Measurements from ENCODE around the gene PDZRN4. TPM values are rescaled to one million over a fixed set of nuclear protein-coding genes. Genes with fewer than 3 reads are reported as not detected.
"Not testable (repeated sequence)": the region's sequence is repeated elsewhere in the genome, so short reads cannot be mapped to it uniquely, and the experiment has no call there.

PDZRN4 gene
- total RNA-seq, 1 experiment from 2014 or later: not detected

DNA sequence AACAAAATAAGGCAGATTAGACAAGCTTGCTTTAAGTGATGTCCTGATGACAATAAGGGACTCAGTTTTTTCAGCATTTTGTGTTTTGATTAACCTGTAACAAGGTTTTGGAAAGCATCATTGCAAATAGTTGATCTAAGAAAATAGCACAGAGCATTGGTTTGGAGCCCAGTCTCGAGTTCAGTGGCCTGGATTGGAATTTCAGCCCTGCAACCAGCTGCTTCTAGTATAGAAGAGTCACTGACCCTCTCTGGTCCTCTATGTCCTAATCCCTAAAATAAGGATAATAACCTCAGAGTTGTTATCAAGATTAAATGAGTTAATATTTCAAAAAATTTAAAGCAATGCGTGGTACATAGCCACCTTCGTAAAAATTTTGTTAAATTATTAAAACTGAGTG is 25.5 kb downstream of the PDZRN4 start:
- no peak for DNase-seq (ENCODE audit: low spot score)

DNA sequence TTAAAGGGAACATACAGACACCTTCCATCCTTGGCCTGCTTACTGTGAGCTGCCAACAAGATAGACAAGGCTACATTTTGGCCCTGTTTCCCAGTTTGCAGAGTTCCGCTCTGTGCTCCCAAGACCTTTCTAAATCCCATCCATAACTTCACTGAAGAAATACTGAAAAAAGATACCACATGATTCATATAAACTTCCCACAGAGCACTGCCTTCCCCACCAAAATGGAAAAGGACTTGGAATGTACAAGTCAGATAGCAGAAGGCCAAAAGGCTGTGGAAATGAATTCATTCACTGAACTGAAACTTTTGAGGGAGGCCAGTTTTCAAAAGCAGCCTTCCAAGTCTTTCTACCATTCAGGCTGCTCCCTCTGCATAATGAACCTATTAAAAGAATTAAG is 29.6 kb downstream of the PDZRN4 start:
- no peak for DNase-seq (ENCODE audit: low spot score)

DNA sequence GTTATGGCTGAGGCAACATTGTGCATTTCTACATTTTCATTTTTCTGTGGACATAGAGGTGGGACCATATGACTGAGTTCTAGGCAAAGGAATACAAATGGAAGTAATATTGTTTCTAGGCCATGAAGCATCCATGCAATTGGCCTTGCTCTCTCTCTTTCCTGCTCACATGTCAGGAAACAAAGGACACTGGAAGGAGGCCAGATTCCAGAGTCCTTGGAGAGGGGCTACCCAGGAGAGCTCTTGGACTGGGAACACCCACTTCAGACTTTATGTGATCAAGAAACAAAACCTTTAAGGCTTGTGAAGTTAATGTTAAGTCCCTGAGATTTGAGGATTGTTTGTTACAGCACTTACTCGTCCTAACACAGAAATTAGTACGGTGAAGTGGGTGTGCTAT is 32.8 kb downstream of the PDZRN4 start:
- no peak for DNase-seq (ENCODE audit: low spot score)

DNA sequence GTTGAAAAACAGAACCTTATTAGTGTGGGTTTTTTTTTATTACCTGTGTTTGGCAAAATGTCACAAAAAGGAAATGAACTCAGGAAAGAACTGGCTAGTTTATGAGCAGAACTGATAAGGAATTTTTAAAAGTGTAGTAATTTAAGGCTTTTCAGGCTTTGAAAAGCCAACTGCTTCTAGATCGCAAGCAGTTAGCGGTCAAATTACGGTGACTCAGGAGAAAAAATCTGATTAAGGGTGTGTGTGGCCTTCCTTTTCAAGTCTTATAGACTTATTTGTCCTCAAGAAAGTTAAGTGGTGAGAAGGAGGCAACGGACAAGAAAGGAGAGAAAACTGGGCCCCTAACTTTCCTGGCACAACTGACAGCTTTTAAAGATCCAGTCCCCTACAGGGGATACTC is 33.4 kb downstream of the PDZRN4 start:
- peak; percentile 69 for DNase-seq (ENCODE audit: low spot score)

DNA sequence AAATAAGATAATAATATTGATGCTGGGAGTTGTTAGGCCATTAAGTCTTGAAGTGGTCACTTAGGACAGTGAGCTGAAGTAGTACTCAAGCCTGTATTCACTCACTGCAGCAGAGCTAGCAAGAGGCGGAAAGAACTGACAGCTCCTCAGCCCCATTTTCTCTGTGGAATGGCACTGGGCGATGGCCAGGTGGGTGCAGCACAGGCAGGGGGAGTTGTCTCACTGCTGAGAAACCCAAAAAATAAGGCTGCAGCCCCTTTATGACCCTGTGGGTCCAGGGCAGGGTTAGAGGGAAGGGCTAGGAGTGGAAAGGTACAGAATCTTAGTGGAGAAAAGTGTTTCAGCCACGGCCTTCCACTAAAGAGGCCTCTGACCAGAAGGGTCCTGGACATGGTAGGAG is 35.5 kb downstream of the PDZRN4 start:
- no peak for DNase-seq (ENCODE audit: low spot score)

DNA sequence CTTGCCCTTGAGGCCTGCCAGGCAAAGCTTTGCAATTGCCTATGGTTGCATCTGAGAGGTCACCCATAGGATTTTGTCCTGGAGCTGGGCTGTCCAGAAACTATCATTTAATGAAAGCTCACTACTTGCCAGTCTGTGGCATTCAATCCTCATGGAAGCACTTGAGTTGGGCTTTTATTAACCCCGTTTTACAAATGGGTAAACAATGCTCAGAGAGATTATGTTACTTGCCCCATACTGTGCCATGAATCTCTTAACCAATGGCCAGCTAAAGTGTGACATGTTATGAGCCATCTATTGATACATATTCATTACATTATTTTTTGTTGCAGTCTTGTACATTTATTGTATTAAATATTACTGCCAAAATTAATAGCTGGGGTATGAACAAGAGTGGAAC is 35.9 kb downstream of the PDZRN4 start:
- DNase-seq (ENCODE audit: low spot score): no peak

DNA sequence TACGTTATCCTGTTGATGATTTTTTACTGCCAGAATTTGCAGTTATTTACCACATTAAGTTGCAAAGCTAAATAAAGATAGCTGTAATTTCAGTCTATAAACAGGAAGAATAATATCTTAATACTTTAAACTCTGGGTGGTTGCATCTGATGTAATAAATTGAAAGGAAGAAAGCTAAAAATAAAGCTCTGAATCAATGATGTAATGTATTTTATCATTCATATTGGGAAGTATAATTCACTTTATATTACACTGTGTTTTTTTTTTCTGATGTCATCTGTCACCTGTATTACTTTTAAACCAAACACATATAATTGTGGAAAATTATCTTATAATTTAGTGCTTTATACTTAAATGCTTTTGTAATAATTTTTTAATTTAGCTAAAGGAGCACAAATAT is 37.1 kb downstream of the PDZRN4 start:
- no peak for DNase-seq (ENCODE audit: low spot score)

DNA sequence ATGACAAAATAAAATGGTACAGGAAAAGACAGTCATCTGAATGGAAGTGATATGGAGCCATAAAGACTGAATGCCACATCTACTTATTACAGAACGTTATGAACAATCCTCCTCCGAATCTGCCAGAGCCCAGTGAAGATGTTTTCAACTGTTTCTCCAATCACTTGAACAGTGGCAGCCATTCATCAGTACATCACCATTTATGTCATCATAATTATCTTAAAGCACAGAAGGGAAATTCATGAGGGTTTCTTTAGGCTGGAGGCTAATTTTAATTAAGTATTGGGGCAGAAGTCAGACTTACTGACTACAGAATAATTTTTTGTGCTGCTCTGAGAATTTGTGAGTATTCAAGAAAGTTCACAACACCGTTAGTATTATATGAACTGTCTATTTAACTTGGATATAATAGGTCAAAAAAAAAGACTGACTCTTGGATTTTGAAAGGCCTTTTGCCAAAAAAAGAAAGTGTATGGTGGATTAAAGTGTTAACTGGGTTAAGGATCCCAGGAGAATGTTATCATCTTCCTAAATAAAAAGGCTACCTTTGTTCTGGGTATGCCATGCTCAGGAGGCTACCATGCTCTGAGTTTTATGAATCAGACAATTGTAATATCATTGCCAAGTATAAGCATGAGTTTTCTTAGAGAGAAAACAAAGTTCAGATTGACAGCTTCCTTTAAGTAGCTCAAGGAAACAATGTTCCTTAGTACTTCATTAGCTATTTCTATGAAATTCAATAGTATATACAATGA is 40.1 kb downstream of the PDZRN4 start:
- no peak for DNase-seq (ENCODE audit: low spot score)

DNA sequence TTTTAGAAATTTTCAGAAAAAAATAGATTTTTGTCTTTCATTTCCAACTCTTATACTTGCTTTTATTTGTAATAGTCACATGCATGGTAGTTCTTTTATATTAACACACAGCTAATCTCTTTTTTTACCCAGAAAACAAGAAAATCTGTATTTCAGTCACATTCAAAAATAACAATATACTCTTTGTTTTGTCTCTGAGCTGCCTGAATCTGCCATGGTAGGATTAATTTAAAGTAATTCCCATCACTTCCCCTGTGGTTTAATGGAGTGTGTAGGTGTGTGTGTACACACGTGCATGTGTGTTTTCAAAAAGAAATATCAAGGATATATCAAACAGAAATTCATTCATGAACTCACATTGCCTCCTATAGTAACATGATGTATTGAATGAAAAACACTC is 42.6 kb downstream of the PDZRN4 start:
- DNase-seq (ENCODE audit: low spot score): no peak

DNA sequence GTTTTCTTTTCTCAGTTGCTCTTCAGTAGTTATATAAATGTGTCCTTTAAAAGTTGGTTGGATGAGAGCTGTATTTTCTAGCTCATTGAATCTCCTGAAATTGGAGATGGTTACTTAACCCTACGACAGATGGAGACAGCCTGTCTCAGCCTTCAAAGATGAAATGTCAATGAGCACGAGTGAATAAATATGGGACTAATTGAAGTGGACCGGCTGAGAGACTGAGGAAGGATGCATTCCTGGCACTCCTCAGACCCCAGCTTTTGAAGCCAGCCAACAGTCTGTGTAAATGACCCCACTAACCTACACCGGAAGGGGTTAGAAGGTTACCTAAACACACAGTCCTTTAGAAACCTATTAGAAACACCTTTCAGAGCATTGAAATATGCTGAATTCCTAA is 46.6 kb downstream of the PDZRN4 start:
- no peak for DNase-seq (ENCODE audit: low spot score)

DNA sequence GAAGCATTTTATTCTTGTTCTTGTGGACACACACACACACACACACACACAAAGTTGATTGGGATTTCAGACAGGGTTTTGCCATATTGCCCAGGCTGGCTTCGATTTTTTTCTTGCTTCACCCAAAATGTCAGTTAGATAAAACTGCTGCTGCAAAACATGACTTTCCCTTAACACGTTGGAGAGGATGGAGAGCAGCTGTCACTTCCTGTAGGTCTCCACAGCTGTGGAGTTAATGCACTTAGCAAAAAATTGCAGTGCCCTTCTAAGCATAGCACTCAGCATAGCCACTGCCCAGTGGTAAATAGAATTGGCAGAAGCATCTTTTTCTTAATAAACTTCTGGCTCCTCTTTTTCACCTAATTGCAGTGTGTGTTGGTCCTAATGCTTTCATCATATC is 54.5 kb downstream of the PDZRN4 start:
- DNase-seq (ENCODE audit: low spot score): no peak

DNA sequence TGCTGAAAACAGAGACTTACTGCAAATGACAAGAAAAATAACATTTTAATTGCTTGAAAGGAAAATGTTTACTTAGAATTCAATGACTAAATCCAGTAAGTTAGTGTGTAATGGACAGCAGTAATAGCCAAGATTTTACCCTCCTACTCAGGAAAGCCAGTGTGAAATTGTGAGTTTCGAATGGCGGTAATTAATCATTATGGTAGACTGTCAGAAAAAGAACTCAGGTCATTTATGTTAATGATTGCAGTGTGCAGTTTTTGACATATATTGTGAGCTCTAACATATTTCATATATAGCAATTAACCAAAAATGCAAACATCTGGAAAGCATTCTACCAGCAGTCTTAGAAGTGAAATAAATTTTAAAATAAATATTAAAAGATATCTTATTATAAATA is 60.3 kb downstream of the PDZRN4 start:
- no peak for DNase-seq (ENCODE audit: low spot score)

DNA sequence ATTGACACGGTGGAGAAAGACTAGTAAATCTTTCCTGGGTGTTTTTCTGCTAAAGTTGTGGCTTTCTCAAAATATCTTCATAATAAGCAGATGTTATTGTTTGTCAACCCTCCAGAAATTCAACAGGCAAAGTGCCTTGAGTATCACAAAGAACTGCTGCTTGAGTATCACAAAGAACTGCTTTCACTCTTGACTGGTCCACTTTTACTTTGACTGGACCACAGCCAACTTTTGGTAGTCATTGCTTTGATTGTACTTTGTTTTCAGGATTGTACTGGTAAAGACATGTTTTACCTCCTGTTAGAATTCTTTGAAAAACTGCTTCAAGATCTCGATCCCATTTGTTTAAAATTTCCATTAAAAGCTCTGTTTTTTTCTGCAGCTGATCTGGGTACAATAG is 62.6 kb downstream of the PDZRN4 start:
- DNase-seq (ENCODE audit: low spot score): peak; percentile 1

DNA sequence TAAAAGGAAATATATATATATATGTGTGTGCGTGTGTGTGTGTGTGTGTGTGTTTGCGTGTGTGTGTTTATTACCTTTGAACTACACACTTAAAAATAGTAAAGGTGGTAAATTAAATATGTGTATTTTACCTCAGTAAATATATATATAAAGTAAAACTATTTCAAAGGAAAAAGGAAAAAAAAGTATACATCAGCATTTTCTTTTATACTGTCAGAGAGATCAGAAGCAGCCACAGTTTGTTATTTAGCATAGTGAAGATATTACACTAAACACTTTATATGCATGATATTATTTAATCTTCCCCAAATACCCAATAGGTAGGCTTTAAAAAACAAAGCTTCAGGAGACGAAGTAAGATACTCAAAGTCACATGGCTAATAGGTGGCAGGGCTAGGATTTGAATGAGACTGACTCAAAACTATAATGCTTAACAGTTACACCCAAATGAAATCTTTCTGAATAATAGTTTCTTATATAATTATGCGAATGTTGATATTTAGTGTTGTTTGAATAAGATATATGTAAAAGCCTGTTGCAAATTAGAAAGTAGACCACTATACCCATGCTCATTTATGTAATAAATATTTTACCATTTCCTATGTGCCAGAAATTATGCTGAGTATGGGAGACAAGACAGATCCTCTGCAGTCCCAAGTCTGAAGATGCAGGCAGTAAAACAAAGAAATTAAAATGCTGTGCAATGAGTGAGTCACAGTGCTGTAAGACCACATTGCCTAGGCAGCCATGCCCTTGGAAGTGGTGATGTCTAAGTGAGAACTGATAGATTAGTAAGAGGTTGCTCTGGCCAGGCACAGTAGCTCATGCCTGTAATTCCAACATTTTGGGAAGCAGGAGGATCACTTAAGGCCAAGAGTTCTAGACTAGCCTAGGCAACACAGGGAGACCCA is 66.1 kb downstream of the PDZRN4 start:
- DNase-seq (ENCODE audit: low spot score): peak; percentile 14

DNA sequence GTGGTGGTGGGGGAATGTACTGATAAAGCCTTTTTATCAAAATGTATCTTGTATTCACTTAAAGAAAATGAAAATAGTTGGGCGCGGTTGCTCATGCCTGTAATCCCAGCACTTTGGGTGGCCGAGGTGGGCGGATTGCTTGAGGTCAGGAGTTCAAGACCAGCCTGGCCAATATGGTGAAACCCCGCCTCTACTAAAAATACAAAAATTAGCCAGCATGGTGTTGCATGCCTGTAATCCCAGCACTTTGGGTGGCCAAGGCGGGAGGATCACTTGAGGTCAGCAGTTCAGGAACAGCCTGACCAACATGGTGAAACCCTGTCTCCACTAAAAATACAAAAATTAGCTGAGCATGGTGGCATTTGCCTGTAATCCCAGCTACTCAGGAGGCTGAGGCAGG is 75.1 kb downstream of the PDZRN4 start:
- DNase-seq (ENCODE audit: low spot score): not testable (repeated sequence)

DNA sequence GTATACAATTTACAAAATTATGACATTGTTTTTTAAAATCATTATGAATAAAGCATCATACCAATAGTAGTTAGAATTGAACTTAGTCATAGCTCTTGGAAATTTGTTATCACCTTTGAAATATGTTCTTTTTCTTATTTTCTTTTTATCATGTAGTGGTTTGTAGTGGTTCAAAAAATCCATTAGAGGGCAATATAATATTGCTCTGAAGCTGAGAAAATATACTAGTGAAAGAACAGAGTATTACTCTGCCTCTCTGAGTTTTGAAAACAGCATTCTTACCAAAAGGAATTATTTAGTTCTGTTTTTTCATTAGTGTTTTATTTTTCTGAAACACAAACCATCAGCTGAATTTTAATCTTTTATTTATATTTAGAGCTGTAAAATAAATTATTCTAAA is 76.2 kb downstream of the PDZRN4 start:
- no peak for DNase-seq (ENCODE audit: low spot score)

DNA sequence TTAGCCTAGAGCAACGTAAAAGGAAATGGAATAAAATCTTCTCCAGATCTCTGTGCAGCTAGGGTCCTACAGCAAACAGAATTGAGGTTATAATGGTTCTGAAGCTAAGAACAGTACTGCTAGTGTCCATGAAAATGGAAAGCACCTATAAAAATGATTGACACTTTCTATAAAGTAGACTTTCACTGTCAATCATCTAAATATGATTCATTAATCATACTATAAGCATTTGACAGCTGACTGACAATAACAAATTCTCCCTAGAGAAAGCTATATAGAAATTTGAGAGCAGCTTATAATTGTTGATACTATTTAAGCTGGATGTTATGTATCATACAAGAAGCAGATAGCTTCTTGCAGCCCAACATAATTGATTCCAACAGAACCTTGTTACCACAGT is 80.9 kb downstream of the PDZRN4 start:
- DNase-seq (ENCODE audit: low spot score): no peak

DNA sequence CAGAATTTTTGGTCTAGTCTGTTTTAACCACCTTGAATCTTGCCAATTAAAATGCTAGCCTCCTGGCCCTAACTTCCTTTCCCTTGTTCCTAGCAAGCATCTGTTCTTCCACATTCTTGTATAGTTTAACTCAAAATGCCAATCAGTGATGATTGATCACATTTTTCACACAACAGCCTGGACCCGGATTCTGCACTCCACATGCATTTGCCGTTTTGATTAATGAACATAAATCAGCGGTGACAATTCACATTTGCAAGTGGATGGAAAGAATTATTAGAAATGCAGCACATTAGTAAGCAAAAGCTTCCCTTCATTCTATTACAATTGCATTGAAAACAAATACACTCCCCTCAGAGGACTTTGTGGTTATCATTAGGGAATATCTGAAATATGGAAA is 83.4 kb downstream of the PDZRN4 start:
- DNase-seq (ENCODE audit: low spot score): no peak

DNA sequence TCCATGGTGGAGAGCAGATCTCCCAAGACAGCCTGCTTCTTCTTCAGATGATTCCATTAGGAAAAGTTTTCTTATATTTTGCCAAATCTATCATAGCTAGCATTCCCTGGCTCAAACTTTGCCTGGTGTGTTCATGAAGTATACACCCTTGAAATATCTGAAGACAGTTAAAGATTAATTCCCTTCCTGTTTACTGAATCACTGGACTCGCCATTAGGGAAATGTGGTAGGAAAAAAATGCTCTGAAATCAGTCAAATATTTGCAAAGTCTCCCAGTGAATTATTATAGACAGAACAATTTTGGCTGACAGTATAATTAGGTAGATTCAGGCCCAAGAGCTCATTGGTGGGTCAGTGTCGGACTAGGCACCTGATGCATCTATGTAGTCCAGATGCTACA is 86.5 kb downstream of the PDZRN4 start:
- DNase-seq (ENCODE audit: low spot score): no peak

DNA sequence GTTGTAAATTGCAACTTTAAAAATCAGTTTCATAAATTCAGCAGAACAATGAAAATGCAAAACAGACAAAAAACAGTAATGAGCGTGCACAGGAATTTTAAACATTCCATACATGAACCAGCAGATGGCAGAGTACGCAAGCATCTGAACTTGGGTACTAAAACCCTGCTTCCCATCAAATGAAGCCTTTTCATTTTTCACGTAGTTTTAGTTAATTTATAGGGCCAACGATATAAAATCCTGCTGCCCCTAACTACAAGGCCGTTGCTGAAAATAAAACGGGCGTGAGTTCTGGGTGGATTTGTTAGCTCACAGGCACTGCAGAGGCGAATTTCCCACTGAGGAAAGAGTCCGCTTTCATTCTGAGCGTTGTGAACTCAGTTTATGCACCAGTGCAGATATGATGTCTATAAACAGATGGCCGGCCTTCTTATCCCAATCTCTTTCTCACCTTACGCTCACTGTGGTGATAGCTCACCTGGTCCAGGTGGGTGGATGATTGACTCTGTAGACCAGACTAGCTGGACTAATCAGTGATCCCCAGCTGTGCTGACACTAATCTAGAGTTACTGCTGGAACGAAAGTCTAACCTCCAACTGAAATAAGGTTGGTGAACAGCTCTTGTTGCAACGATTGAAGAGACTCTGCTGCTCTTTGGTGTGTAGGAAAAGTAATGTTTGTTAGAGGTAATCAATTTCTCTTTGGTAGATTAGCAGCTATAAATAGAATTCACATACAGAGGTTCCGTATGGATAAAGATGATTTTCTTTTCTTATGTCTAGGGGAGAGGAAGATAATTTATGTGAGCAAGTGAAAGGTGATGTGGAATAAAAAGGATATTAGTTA is 89.2 kb downstream of the PDZRN4 start:
- DNase-seq (ENCODE audit: low spot score): peak; percentile 5

DNA sequence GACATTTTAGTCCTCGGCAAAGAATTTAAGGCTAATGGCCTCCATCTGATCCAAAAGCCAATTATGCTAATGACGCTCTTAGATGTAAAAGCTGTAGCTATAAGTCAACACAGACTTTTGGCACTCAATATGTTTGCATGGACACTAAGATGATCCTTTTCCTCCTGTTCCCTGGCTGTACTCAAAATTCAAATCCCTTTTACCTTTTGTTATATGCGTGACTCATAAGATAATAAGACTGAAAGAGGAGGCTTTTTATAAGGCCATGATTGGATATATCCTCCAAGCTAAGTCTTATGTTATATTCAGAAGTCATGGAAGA is 89.8 kb downstream of the PDZRN4 start:
- no peak for DNase-seq (ENCODE audit: low spot score)

DNA sequence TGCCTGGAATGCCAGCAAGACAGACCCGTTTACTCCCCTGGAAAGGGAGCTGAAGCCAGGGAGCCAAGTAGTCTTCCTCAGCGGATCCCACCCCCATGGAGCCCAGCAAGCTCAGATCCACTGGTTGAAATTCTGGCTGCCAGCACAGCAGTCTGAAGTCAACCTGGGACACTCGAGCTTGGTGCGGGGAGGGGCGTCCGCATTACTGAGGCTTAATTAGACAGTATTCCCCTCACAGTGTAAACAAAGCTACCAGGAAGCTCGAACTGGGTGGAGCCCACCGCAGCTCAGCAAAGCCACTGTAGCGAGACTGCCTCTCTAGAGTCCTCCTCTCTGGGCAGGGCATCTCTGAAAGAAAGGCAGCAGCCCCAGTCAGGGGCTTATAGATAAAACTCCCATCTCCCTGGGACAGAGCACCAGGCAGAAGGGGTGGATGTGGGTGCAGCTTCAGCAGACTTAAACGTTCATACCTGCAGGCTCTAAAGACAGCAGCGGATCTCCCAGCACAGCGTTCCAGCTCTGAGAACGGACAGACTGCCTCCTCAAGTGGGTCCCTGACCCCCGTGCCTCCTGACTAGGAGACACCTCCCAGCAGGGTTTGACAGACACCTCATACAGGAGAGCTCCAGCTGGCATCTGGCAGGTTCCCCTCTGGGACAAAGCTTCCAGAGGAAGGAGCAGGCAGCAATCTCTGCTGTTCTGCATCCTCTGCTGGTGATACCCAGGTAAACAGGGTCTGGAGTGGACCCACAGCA is 92.4 kb downstream of the PDZRN4 start:
- DNase-seq (ENCODE audit: low spot score): not testable (repeated sequence)

All from A172 (cell line).